K562 (cell line): Measurements from ENCODE around the gene TPK1. TPM values are rescaled to one million over a fixed set of nuclear protein-coding genes. Genes with fewer than 3 reads are reported as not detected.

Source experiments
- ATAC-seq: fragments of 200-7000 bp; cut with Tn5 transposase; 3 replicates; pipeline ENCODE4 v1.9.1; 2020; ENCODE audit warnings: moderate library complexity
- BruUV-seq: library from RNA; stranded (reverse); fragments of 400-500 nt; replicated peaks from 2 replicates; lab custom pipeline; 2021; lab: Mats Ljungman, UMichigan
- CTCF ChIA-PET: fragments of 300-600 bp; formaldehyde crosslinking; extraction: SDS; loops from one replicate; lab custom pipeline; 2021; ENCODE audit warnings: low intra/inter-chr PET ratio; lab: Yijun Ruan, JAX
- POLR2A ChIA-PET: fragments of 300-600, 350-650 bp; sonication (Branson Sonifier 250); formaldehyde crosslinking; extraction: SDS; loops from one replicate; lab custom pipeline; 2021; ENCODE audit warnings: antibody characterized with exemption, inconsistent platforms; lab: Yijun Ruan, JAX
- DNase-seq, 4 experiments: peaks; one replicate each; pipeline versions ENCODE4 v3.0.0 to v3.0.0-alpha.2; 2011 to 2018; ENCODE audit warnings: low spot score in 3 of 4, mixed read lengths in 3 of 4; ENCODE audit errors: extremely low read depth in 1 of 4
- FAIRE-seq: peaks from 2 replicates; lab custom pipeline; 2011; peaks lifted over from hg19 to GRCh38; lab: Jason Lieb, UNC
- H2AFZ ChIP-seq: 2 replicates; pipeline ENCODE4 v1.6.0; 2011; ENCODE audit warnings: low read depth, low read length, control low read depth, inconsistent platforms
- H3K27ac ChIP-seq: fragments of 200-600 bp; 3 replicates; pipeline ENCODE4 v1.8.0; 2011; ENCODE audit warnings: low read depth, mild to moderate bottlenecking, control low read depth, inconsistent platforms, low read length, moderate library complexity, mixed read lengths; ENCODE audit errors: extremely low read depth
- H3K27me3 ChIP-seq, 2 experiments: fragments of 300-600 bp in 1 of 2; 2 replicates in 1 of 2; 3 replicates in 1 of 2; pipeline versions ENCODE4 v1.6.0 to v1.8.0; 2011; ENCODE audit warnings: inconsistent platforms in 2 of 2, low read length in 2 of 2, mild to moderate bottlenecking in 1 of 2, mixed read lengths in 1 of 2, moderate library complexity in 1 of 2; ENCODE audit not compliant: control insufficient read depth in 2 of 2, insufficient read depth in 2 of 2
- H3K36me3 ChIP-seq: fragments of 300-600 bp; 3 replicates; pipeline ENCODE4 v1.8.0; 2011; ENCODE audit warnings: mild to moderate bottlenecking, low read length, inconsistent platforms; ENCODE audit not compliant: control insufficient read depth, insufficient read depth
- H3K4me1 ChIP-seq, 2 experiments: fragments of 200-600 bp in 1 of 2; replicated peaks in 1 of 2; 2 replicates in 1 of 2; 3 replicates in 1 of 2; pipeline versions ENCODE4 v1.5.1 to v1.8.0; 2011; ENCODE audit warnings: inconsistent platforms in 2 of 2, low read length in 2 of 2, mild to moderate bottlenecking in 1 of 2, mixed read lengths in 1 of 2, moderate library complexity in 1 of 2; ENCODE audit not compliant: control insufficient read depth in 2 of 2, insufficient read depth in 2 of 2
- H3K4me2 ChIP-seq: 2 replicates; pipeline ENCODE4 v1.6.1; 2011; ENCODE audit warnings: low read length, control low read depth, inconsistent platforms, mixed read lengths; ENCODE audit not compliant: insufficient read depth
- H3K4me3 ChIP-seq: fragments of 200-600 bp; sonication (generic), shearing (Covaris generic); 2 replicates; pipeline ENCODE4 v1.5.1; 2016; ENCODE audit warnings: control low read depth, inconsistent platforms
- H3K79me2 ChIP-seq: fragments of 200-600 bp; 3 replicates; pipeline ENCODE4 v1.8.0; 2011; ENCODE audit warnings: low read length, inconsistent platforms; ENCODE audit not compliant: control insufficient read depth, insufficient read depth
- H3K9ac ChIP-seq, 2 experiments: 2 replicates each; pipeline versions ENCODE4 v1.6.0 to v1.6.1; 2011; ENCODE audit warnings: low read depth in 2 of 2, low read length in 2 of 2, control low read depth in 1 of 2, inconsistent platforms in 1 of 2, mild to moderate bottlenecking in 1 of 2, mixed read lengths in 1 of 2; ENCODE audit not compliant: insufficient read depth in 1 of 2
- H3K9me1 ChIP-seq: one replicate; pipeline ENCODE4 v1.6.0; 2011; ENCODE audit warnings: inconsistent platforms, mild to moderate bottlenecking, low read length, moderate library complexity; ENCODE audit not compliant: control insufficient read depth, insufficient read depth
- H3K9me3 ChIP-seq: replicated peaks from 2 replicates; pipeline ENCODE4 v1.5.1; 2011; ENCODE audit warnings: low read depth, low read length, inconsistent platforms; ENCODE audit not compliant: control insufficient read depth, insufficient read depth
- H4K20me1 ChIP-seq: replicated peaks from 2 replicates; pipeline ENCODE4 v1.6.1; 2011; ENCODE audit warnings: low read length, inconsistent platforms, mixed read lengths; ENCODE audit not compliant: control insufficient read depth, insufficient read depth
- ARID1B ChIP-seq: fragments of 450-650 bp; IDR thresholded peaks from 2 replicates; pipeline ENCODE4 v1.6.1; 2016; ENCODE audit warnings: antibody characterized with exemption, mild to moderate bottlenecking, inconsistent platforms
- CC2D1A ChIP-seq: fragments of 450-650 bp; IDR thresholded peaks from 2 replicates; pipeline ENCODE4 v1.6.1; 2017; ENCODE audit warnings: mild to moderate bottlenecking
- JUN ChIP-seq, 2 experiments: sonication (generic) in 1 of 2; formaldehyde crosslinking in 1 of 2; IDR thresholded peaks; 2 replicates each; pipeline versions ENCODE4 v1.6.1 to v1.8.0; 2012 to 2022; ENCODE audit warnings: borderline replicate concordance in 2 of 2, mild to moderate bottlenecking in 2 of 2, improper control_type of control experiment in 1 of 2, low read depth in 1 of 2, low read length in 1 of 2, missing genetic modification reagents in 1 of 2
- MEF2A ChIP-seq: IDR thresholded peaks from 2 replicates; pipeline ENCODE4 v1.6.1; 2011; ENCODE audit warnings: low read depth, mild to moderate bottlenecking, low read length, moderate library complexity; ENCODE audit not compliant: control insufficient read depth
- MEF2D ChIP-seq: conservative IDR thresholded peaks from 2 replicates; pipeline ENCODE4 v1.6.1; 2016; ENCODE audit warnings: low read depth, missing genetic modification characterization, missing compliant biosample characterization
- NR2C2 ChIP-seq, 2 experiments: fragments of 200-800 bp in 1 of 2; sonication (Bioruptor generic) in 1 of 2; sonication (generic) in 1 of 2; formaldehyde crosslinking in 1 of 2; IDR thresholded peaks; 2 replicates each; pipeline versions ENCODE4 v1.6.1 to v1.8.0; 2016 to 2022; ENCODE audit warnings: mild to moderate bottlenecking in 1 of 2, missing compliant biosample characterization in 1 of 2, missing genetic modification characterization in 1 of 2, missing genetic modification reagents in 1 of 2
- POLR2A ChIP-seq: fragments of 450-650 bp; conservative IDR thresholded peaks from 2 replicates; pipeline ENCODE4 v1.6.1; 2016
- SLC30A9 ChIP-seq: fragments of 250-450 bp; sonication (Bioruptor Pico); IDR thresholded peaks from 2 replicates; pipeline ENCODE4 v1.8.0; 2022; ENCODE audit warnings: mild to moderate bottlenecking, moderate library complexity
- SNIP1 ChIP-seq: fragments of 450-650 bp; IDR thresholded peaks from 2 replicates; pipeline ENCODE4 v1.7.1; 2017; ENCODE audit warnings: low read depth, mild to moderate bottlenecking
- SRSF7 ChIP-seq: fragments of 200-400 bp; formaldehyde crosslinking; optimal IDR thresholded peaks from 2 replicates; pipeline ENCODE3; 2017; ENCODE audit warnings: mild to moderate bottlenecking, low read depth, low read length
- STAT5A ChIP-seq: IDR thresholded peaks from 2 replicates; pipeline ENCODE4 v1.6.1; 2012; ENCODE audit warnings: low read length, inconsistent platforms, borderline replicate concordance
- ZNF707 ChIP-seq: fragments of 250-450 bp; sonication (Bioruptor Pico); conservative IDR thresholded peaks from 2 replicates; pipeline ENCODE4 v1.8.0; 2022; ENCODE audit warnings: inconsistent platforms, mild to moderate bottlenecking, moderate library complexity
- WGBS: fragments of 100-300 bp; shearing (Covaris generic); methylation state at CpG from one replicate; pipeline ENCODE4 v1.1.6; 2016; ENCODE audit warnings: low coverage, mixed read lengths; ENCODE audit not compliant: insufficient coverage; ENCODE audit errors: missing lambda C conversion rate; 5-methylcytosine and 5-hydroxymethylcytosine counted together
- in situ Hi-C: fragments of 300-500 bp; cut with MboI; formaldehyde crosslinking; loops from 4 replicates; pipeline ENCODE4 v1.15.0; 2018; ENCODE audit warnings: inconsistent platforms, mixed read lengths
- intact Hi-C: fragments of 100-400 bp; cut with micrococcal nuclease; formaldehyde crosslinking; loops from 2 replicates; pipeline ENCODE4 v1.14.2; 2022
- polyA plus RNA-seq, 8 experiments: library from polyadenylated mRNA; depleted of rRNA in 4 of 8; stranded (reverse) in 5 of 8; unstranded in 3 of 8; fragments of >200 nt; fragmentation: Nextera tagmentation in 2 of 8; fragmentation: Illumina TruSeq in 1 of 8; extraction: Ambion mirVana in 2 of 8; extraction: Trizol in 1 of 8; gene quantifications; 2 replicates each; pipeline versions ENCODE4 v1.2.1 to v1.2.3, GENCODE V29; 2011 to 2014; ENCODE audit warnings: inconsistent platforms in 1 of 8, missing spikeins in 1 of 8
- total RNA-seq, 7 experiments: library from RNA; depleted of rRNA in 6 of 7; stranded (reverse); fragments of >200 nt in 6 of 7; fragmentation: Illumina TruSeq in 2 of 7; extraction: Trizol in 2 of 7; gene quantifications; 2 replicates each; pipeline versions ENCODE4 v1.2.1 to v1.2.3, GENCODE V29; 2011 to 2021; ENCODE audit warnings: low replicate concordance in 1 of 7
- TF ChIP-seq, protein P1 (sequence below): fragments of 450-650 bp; IDR thresholded peaks from 2 replicates; pipeline ENCODE4 v1.6.1; 2016
- TF ChIP-seq, protein P2 (sequence below): sonication (generic); formaldehyde crosslinking; IDR thresholded peaks from 2 replicates; pipeline ENCODE4 v1.8.1; 2023; ENCODE audit warnings: mild to moderate bottlenecking, missing genetic modification reagents
- TF ChIP-seq, protein P3 (sequence below): fragments of 250-450 bp; sonication (Bioruptor Pico); IDR thresholded peaks from 2 replicates; pipeline ENCODE4 v1.4.0; 2020; ENCODE audit warnings: borderline replicate concordance

The TPK1 gene
- total and polyA plus RNA-seq, 9 of the 15 experiments (the other 6 are each of a cell fraction or from before 2014, with no cell fraction given), result 5.1 to 16.2 (median 9.2) TPM

DNA sequence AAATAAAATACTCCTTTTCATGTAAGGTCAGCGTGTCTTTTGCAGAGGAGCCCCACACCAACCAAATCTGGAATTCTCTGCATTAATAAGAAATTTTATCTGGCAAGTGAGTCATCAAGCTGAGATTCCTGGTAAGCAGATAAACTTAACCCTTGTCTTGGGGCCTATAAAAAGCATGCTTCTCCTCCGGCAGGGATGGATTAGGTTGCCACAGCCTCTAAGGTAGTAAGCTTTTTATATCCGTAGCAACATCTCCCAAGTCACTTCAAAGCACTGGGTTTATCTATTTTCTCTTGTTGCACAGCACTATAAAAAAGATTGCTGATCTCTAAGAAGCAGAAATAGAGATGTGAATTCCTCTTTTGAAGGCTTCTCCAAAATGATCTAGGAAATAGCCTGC, 229.6 kb downstream of the TPK1 start (continued):
- no peak for TF ChIP-seq ARID1B
- no peak for TF ChIP-seq MEF2A
- no peak for TF ChIP-seq SLC30A9 (CRISPR knock-in tag)

DNA sequence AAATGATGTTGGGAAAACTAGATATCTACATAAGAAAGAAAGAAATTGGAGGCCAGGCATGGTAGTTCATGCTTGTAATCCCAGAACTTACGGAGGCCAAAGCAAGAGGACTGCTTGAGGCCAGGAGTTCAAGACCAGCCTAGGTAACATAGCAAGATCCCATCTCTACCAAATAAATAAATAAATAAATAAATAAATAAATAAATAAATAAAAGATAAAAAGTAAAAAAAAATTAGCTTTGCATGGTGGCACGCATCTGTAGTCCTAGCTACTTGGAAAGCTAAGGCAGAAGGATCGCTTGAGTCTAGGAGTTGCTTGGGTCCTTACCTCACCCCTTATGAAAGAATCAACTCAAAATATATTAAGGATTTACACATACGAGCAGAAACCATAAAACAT, 238.9 kb downstream of the TPK1 start:
- POLR2A ChIA-PET, result no interaction called here
- WGBS, result 0% methylated on average over 4 of the region's 4 CpGs
- FAIRE-seq (no peak), DNase-seq (no peak)
- no peak overlapping the region for H3K4me2 ChIP-seq
- H3K9ac ChIP-seq, result no peak overlapping the region
- CTCF ChIA-PET, result no interaction called here
- no peak overlapping the region for H3K4me3 ChIP-seq
- H3K27me3 ChIP-seq, result no peaks in the 10 kb centered on the region
- no peaks in the 10 kb centered on the region for H3K9me3 ChIP-seq
- no peaks in the 10 kb centered on the region for H3K4me1 ChIP-seq
- BruUV-seq, result no TSS peak
- no peaks in the 10 kb centered on the region for H3K79me2 ChIP-seq
- no peaks in the 10 kb centered on the region for H4K20me1 ChIP-seq
- TF ChIP-seq JUN (IDR thresholded peaks at IDR 0.05; ENCODE audit: borderline replicate concordance, low read depth, low read length), result no peak
- TF ChIP-seq JUN (CRISPR knock-in tag; IDR thresholded peaks at IDR 0.05; ENCODE audit: borderline replicate concordance), result no peak
- TF ChIP-seq, protein P1, sequence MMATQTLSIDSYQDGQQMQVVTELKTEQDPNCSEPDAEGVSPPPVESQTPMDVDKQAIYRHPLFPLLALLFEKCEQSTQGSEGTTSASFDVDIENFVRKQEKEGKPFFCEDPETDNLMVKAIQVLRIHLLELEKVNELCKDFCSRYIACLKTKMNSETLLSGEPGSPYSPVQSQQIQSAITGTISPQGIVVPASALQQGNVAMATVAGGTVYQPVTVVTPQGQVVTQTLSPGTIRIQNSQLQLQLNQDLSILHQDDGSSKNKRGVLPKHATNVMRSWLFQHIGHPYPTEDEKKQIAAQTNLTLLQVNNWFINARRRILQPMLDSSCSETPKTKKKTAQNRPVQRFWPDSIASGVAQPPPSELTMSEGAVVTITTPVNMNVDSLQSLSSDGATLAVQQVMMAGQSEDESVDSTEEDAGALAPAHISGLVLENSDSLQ, result no peak
- TF ChIP-seq, protein P2, sequence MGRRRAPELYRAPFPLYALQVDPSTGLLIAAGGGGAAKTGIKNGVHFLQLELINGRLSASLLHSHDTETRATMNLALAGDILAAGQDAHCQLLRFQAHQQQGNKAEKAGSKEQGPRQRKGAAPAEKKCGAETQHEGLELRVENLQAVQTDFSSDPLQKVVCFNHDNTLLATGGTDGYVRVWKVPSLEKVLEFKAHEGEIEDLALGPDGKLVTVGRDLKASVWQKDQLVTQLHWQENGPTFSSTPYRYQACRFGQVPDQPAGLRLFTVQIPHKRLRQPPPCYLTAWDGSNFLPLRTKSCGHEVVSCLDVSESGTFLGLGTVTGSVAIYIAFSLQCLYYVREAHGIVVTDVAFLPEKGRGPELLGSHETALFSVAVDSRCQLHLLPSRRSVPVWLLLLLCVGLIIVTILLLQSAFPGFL (CRISPR knock-in tag), result no peak
- TF ChIP-seq POLR2A, result no peak
- TF ChIP-seq, protein P3, sequence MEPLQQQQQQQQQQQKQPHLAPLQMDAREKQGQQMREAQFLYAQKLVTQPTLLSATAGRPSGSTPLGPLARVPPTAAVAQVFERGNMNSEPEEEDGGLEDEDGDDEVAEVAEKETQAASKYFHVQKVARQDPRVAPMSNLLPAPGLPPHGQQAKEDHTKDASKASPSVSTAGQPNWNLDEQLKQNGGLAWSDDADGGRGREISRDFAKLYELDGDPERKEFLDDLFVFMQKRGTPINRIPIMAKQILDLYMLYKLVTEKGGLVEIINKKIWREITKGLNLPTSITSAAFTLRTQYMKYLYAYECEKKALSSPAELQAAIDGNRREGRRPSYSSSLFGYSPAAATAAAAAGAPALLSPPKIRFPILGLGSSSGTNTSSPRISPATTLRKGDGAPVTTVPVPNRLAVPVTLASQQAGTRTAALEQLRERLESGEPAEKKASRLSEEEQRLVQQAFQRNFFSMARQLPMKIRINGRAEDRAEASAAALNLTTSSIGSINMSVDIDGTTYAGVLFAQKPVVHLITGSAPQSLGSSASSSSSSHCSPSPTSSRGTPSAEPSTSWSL (CRISPR knock-in tag), result no peak
- TF ChIP-seq SRSF7, result no peak
- no peak for TF ChIP-seq SNIP1
- no peak for TF ChIP-seq NR2C2 (CRISPR knock-in tag; IDR thresholded peaks at IDR 0.05)
- no peak for TF ChIP-seq NR2C2 (tag; IDR thresholded peaks at IDR 0.05)
- no peak for TF ChIP-seq STAT5A
- TF ChIP-seq ZNF707 (CRISPR knock-in tag), result no peak
- no peak for TF ChIP-seq MEF2D
- no peak for TF ChIP-seq CC2D1A
- TF ChIP-seq, all 486 proteins: peak for 0
- intact Hi-C loops, result no loop called here
- H3K36me3 ChIP-seq, result no peaks in the 10 kb centered on the region
- H3K27ac ChIP-seq, result no peak overlapping the region
- no peak for ATAC-seq
- in situ Hi-C loops, result no loop called here
- no peak overlapping the region for H2AFZ ChIP-seq
- H3K9me1 ChIP-seq, result no peaks in the 10 kb centered on the region
